ENCODE results near the gene ELMO2.

The ELMO2 gene

GRCh38 chr20:46408281-46408731, 1.9 kb upstream of the ELMO2 start:
- peaks cover 0 to 16% of the 10 kb centered on the region in 2 experiments for H3K27me3 ChIP-seq (ENCODE audit: control insufficient read depth in 1 of 2, insufficient read depth in 1 of 2, low read length in 2 of 2)
- no peak overlapping the region for H3K18ac ChIP-seq (ENCODE audit: low read depth in 1 of 2, low read length in 2 of 2)
- H2BK5ac ChIP-seq (ENCODE audit: low read depth, low read length, poor library complexity, severe bottlenecking): no peak overlapping the region
- no peaks in the 10 kb centered on the region for H3K36me3 ChIP-seq (ENCODE audit: control insufficient read depth in 1 of 2, insufficient read depth in 2 of 2, low read depth in 1 of 2, low read length in 2 of 2)
- H2BK15ac ChIP-seq (ENCODE audit: low read depth, poor library complexity, severe bottlenecking): no peak overlapping the region
- no peak for DNase-seq
- no peaks in the 10 kb centered on the region for H3K9me3 ChIP-seq (ENCODE audit: control insufficient read depth, low read length)
- no peak overlapping the region for H2AK5ac ChIP-seq (ENCODE audit: low read length, severe bottlenecking)
- no peak overlapping the region for H3K23ac ChIP-seq (ENCODE audit: low read length in 2 of 2)
- H3K9ac ChIP-seq (ENCODE audit: low read length): no peak overlapping the region
- H4K8ac ChIP-seq (ENCODE audit: low read length): no peak overlapping the region
- no peak overlapping the region for H2BK12ac ChIP-seq (ENCODE audit: low read length in 2 of 2)
- H2BK120ac ChIP-seq (ENCODE audit: low read depth, low read length): no peak overlapping the region
- H3K4me1 ChIP-seq (ENCODE audit: control insufficient read depth, insufficient read depth, low read depth, low read length): peaks cover 15% of the 10 kb centered on the region
- no peak overlapping the region for H3K4me2 ChIP-seq (ENCODE audit: low read length, poor library complexity, severe bottlenecking)
- H3K27ac ChIP-seq (ENCODE audit: low read length, poor library complexity, severe bottlenecking): no peak overlapping the region
- peaks cover 6% of the 10 kb centered on the region for H3K79me1 ChIP-seq (replicated peaks; ENCODE audit: low read length, poor library complexity, severe bottlenecking)
- H3K4ac ChIP-seq (ENCODE audit: low read depth in 1 of 2, low read length in 2 of 2): no peak overlapping the region
- WGBS: 80% methylated on average over 5 of the region's 5 CpGs
- H3K14ac ChIP-seq (ENCODE audit: low read length in 2 of 2): no peak overlapping the region
- H4K91ac ChIP-seq (ENCODE audit: low read length): no peak overlapping the region
- H3K4me3 ChIP-seq (ENCODE audit: insufficient read depth in 1 of 2, low read depth in 1 of 2, low read length in 2 of 2): no peak overlapping the region
- H2AFZ ChIP-seq (ENCODE audit: low read depth, low read length): no peak overlapping the region

GRCh38 chr20:46407671-46407996, 1.2 kb upstream of the ELMO2 start:
- Histone ChIP-seq H4K8ac (ENCODE audit: low read length) (no peak overlapping the region), H3K79me1 (replicated peaks; ENCODE audit: low read length, poor library complexity, severe bottlenecking) (peaks cover 9% of the 10 kb centered on the region), H3K9me3 (ENCODE audit: control insufficient read depth, low read length) (no peaks in the 10 kb centered on the region), H2AFZ (ENCODE audit: low read depth, low read length) (no peak overlapping the region), H2BK15ac (ENCODE audit: low read depth, poor library complexity, severe bottlenecking) (no peak overlapping the region), H3K4ac (ENCODE audit: low read depth in 1 of 2, low read length in 2 of 2) (no peak overlapping the region), H3K18ac (ENCODE audit: low read depth in 1 of 2, low read length in 2 of 2) (no peak overlapping the region), H2BK5ac (ENCODE audit: low read depth, low read length, poor library complexity, severe bottlenecking) (no peak overlapping the region), H3K14ac (ENCODE audit: low read length in 2 of 2) (no peak overlapping the region), H3K27ac (ENCODE audit: low read length, poor library complexity, severe bottlenecking) (no peak overlapping the region), H3K4me2 (ENCODE audit: low read length, poor library complexity, severe bottlenecking) (no peak overlapping the region), H3K4me3 (ENCODE audit: insufficient read depth in 1 of 2, low read depth in 1 of 2, low read length in 2 of 2) (peak overlapping the region in 1 of 2 experiments; percentile 90), H3K9ac (ENCODE audit: low read length) (peak overlapping the region; percentile 88), H3K4me1 (ENCODE audit: control insufficient read depth, insufficient read depth, low read depth, low read length) (peaks cover 15% of the 10 kb centered on the region), H2BK120ac (ENCODE audit: low read depth, low read length) (no peak overlapping the region), H3K36me3 (ENCODE audit: control insufficient read depth in 1 of 2, insufficient read depth in 2 of 2, low read depth in 1 of 2, low read length in 2 of 2) (peaks cover 0 to 3% of the 10 kb centered on the region in 2 experiments), H2AK5ac (ENCODE audit: low read length, severe bottlenecking) (no peak overlapping the region), H2BK12ac (ENCODE audit: low read length in 2 of 2) (no peak overlapping the region), H3K27me3 (ENCODE audit: control insufficient read depth in 1 of 2, insufficient read depth in 1 of 2, low read length in 2 of 2) (peaks cover 0 to 9% of the 10 kb centered on the region in 2 experiments), H4K91ac (ENCODE audit: low read length) (no peak overlapping the region), H3K23ac (ENCODE audit: low read length in 2 of 2) (no peak overlapping the region)
- 83% methylated on average over 4 of the region's 4 CpGs for WGBS
- no peak for DNase-seq

- Histone ChIP-seq H3K9ac (ENCODE audit: low read length) (peak overlapping the region; percentile 88), H2BK5ac (ENCODE audit: low read depth, low read length, poor library complexity, severe bottlenecking) (no peak overlapping the region), H2BK12ac (ENCODE audit: low read length in 2 of 2) (peak overlapping the region in 1 of 2 experiments; percentile 51), H3K18ac (ENCODE audit: low read depth in 1 of 2, low read length in 2 of 2) (peak overlapping the region in 1 of 2 experiments; percentile 87), H3K9me3 (ENCODE audit: control insufficient read depth, low read length) (no peaks in the 10 kb centered on the region), H2AFZ (ENCODE audit: low read depth, low read length) (peak overlapping the region; percentile 83), H3K4me1 (ENCODE audit: control insufficient read depth, insufficient read depth, low read depth, low read length) (peaks cover 15% of the 10 kb centered on the region), H2AK5ac (ENCODE audit: low read length, severe bottlenecking) (no peak overlapping the region), H3K4me2 (ENCODE audit: low read length, poor library complexity, severe bottlenecking) (peak overlapping the region; percentile 65), H4K91ac (ENCODE audit: low read length) (peak overlapping the region; percentile 84), H3K4me3 (ENCODE audit: insufficient read depth in 1 of 2, low read depth in 1 of 2, low read length in 2 of 2) (peak overlapping the region; percentile 49 to 90), H3K14ac (ENCODE audit: low read length in 2 of 2) (peak overlapping the region in 1 of 2 experiments; percentile 44), H3K23ac (ENCODE audit: low read length in 2 of 2) (no peak overlapping the region), H3K79me1 (replicated peaks; ENCODE audit: low read length, poor library complexity, severe bottlenecking) (peaks cover 9% of the 10 kb centered on the region), H2BK120ac (ENCODE audit: low read depth, low read length) (no peak overlapping the region), H4K8ac (ENCODE audit: low read length) (no peak overlapping the region), H3K27ac (ENCODE audit: low read length, poor library complexity, severe bottlenecking) (peak overlapping the region; percentile 72), H3K4ac (ENCODE audit: low read depth in 1 of 2, low read length in 2 of 2) (no peak overlapping the region), H3K27me3 (ENCODE audit: control insufficient read depth in 1 of 2, insufficient read depth in 1 of 2, low read length in 2 of 2) (peaks cover 0 to 4% of the 10 kb centered on the region in 2 experiments), H3K36me3 (ENCODE audit: control insufficient read depth in 1 of 2, insufficient read depth in 2 of 2, low read depth in 1 of 2, low read length in 2 of 2) (peaks cover 0 to 3% of the 10 kb centered on the region in 2 experiments), H2BK15ac (ENCODE audit: low read depth, poor library complexity, severe bottlenecking) (no peak overlapping the region)
- no peak for DNase-seq
- WGBS: 13% methylated on average over 26 of the region's 26 CpGs
Measured at GRCh38 chr20:46406986-46407670, 713 bp upstream of the ELMO2 start.

GRCh38 chr20:46402331-46402811, 4.0 kb downstream of the ELMO2 start:
- H2BK12ac ChIP-seq (ENCODE audit: low read length in 2 of 2): peak overlapping the region in 1 of 2 experiments; percentile 37
- no peak overlapping the region for H3K4me2 ChIP-seq (ENCODE audit: low read length, poor library complexity, severe bottlenecking)
- no peak overlapping the region for H3K18ac ChIP-seq (ENCODE audit: low read depth in 1 of 2, low read length in 2 of 2)
- H2BK15ac ChIP-seq (ENCODE audit: low read depth, poor library complexity, severe bottlenecking): no peak overlapping the region
- H2AFZ ChIP-seq (ENCODE audit: low read depth, low read length): no peak overlapping the region
- no peak overlapping the region for H3K27ac ChIP-seq (ENCODE audit: low read length, poor library complexity, severe bottlenecking)
- WGBS: 80% methylated on average over 2 of the region's 2 CpGs
- H3K4me3 ChIP-seq (ENCODE audit: insufficient read depth in 1 of 2, low read depth in 1 of 2, low read length in 2 of 2): peak overlapping the region in 1 of 2 experiments; percentile 1
- H4K8ac ChIP-seq (ENCODE audit: low read length): no peak overlapping the region
- no peak overlapping the region for H2BK5ac ChIP-seq (ENCODE audit: low read depth, low read length, poor library complexity, severe bottlenecking)
- no peak overlapping the region for H3K23ac ChIP-seq (ENCODE audit: low read length in 2 of 2)
- H3K36me3 ChIP-seq (ENCODE audit: control insufficient read depth in 1 of 2, insufficient read depth in 2 of 2, low read depth in 1 of 2, low read length in 2 of 2): peaks cover 0 to 23% of the 10 kb centered on the region in 2 experiments
- no peak overlapping the region for H4K91ac ChIP-seq (ENCODE audit: low read length)
- H3K14ac ChIP-seq (ENCODE audit: low read length in 2 of 2): no peak overlapping the region
- no peaks in the 10 kb centered on the region for H3K27me3 ChIP-seq (ENCODE audit: control insufficient read depth in 1 of 2, insufficient read depth in 1 of 2, low read length in 2 of 2)
- peak; percentile 80 for DNase-seq
- H3K9ac ChIP-seq (ENCODE audit: low read length): peak overlapping the region; percentile 85
- H2AK5ac ChIP-seq (ENCODE audit: low read length, severe bottlenecking): no peak overlapping the region
- H3K9me3 ChIP-seq (ENCODE audit: control insufficient read depth, low read length): no peaks in the 10 kb centered on the region
- no peak overlapping the region for H3K4ac ChIP-seq (ENCODE audit: low read depth in 1 of 2, low read length in 2 of 2)
- H3K4me1 ChIP-seq (ENCODE audit: control insufficient read depth, insufficient read depth, low read depth, low read length): peaks cover 17% of the 10 kb centered on the region
- peaks cover 23% of the 10 kb centered on the region for H3K79me1 ChIP-seq (replicated peaks; ENCODE audit: low read length, poor library complexity, severe bottlenecking)
- H2BK120ac ChIP-seq (ENCODE audit: low read depth, low read length): no peak overlapping the region
